Suprapubic skin (tissue), 3 donors: ENCODE measurements around the gene ZNF436.

Source experiments
- POLR2A ChIP-seq, 2 donors: fragments of 450-650 bp; IDR thresholded peaks; one replicate each; pipeline ENCODE4 v1.6.1; 2017; ENCODE audit warnings: antibody characterized with exemption in 2 of 2, mild to moderate bottlenecking in 2 of 2, moderate library complexity in 2 of 2
- TF ChIP-seq, protein P1 (sequence below), 2 donors: fragments of 200-600 bp in 1 of 2; fragments of 450-650 bp in 1 of 2; sonication (generic) in 1 of 2; IDR thresholded peaks; one replicate each; pipeline ENCODE4 v1.5.1; 2016 to 2019; ENCODE audit warnings: antibody characterized with exemption in 2 of 2, mild to moderate bottlenecking in 1 of 2, moderate library complexity in 1 of 2

DNA sequence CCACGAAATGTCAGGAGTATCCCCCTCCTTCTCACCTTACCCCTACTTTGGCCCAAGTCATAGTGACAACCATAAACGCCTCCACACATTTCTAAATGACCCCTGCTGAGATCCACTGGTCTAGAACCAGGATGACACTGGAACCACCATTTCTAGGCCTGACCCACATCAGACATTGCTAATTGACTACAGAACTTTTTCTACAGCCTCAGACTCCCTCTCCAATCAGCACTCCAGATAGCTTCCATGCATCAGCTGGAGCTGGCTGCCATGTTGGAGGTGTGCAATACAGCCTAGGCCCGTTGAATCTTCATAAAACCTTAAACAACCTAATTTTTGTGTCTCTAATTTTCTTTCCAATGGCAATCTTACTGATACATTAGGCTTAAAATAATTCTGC, 36.3 kb upstream of the ZNF436 start:
- TF ChIP-seq, protein P1, sequence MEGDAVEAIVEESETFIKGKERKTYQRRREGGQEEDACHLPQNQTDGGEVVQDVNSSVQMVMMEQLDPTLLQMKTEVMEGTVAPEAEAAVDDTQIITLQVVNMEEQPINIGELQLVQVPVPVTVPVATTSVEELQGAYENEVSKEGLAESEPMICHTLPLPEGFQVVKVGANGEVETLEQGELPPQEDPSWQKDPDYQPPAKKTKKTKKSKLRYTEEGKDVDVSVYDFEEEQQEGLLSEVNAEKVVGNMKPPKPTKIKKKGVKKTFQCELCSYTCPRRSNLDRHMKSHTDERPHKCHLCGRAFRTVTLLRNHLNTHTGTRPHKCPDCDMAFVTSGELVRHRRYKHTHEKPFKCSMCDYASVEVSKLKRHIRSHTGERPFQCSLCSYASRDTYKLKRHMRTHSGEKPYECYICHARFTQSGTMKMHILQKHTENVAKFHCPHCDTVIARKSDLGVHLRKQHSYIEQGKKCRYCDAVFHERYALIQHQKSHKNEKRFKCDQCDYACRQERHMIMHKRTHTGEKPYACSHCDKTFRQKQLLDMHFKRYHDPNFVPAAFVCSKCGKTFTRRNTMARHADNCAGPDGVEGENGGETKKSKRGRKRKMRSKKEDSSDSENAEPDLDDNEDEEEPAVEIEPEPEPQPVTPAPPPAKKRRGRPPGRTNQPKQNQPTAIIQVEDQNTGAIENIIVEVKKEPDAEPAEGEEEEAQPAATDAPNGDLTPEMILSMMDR (IDR thresholded peaks at IDR 0.05) = no peak
- TF ChIP-seq POLR2A (IDR thresholded peaks at IDR 0.05) = no peak
